ENCODE data around the gene SSNA1.
A peak's percentile ranks its signal among the peaks of the same experiment; 100 is the strongest.

- TF ChIP-seq CTCF (IDR thresholded peaks at IDR 0.05): peak in 4 of 5 experiments; percentile 10 to 40 (median 26)
- TF ChIP-seq POLR2A (IDR thresholded peaks at IDR 0.05): no peak
- no peak for TF ChIP-seq POLR2AphosphoS5 (IDR thresholded peaks at IDR 0.05)
Observed at GRCh38 chr9:137162505-137163364, 25.7 kb upstream of the SSNA1 start.
